A549 (cell line): ENCODE results near the gene CSMD2. TPM values are rescaled to one million over a fixed set of nuclear protein-coding genes. Genes with fewer than 3 reads are reported as not detected.

Experiments used
- ATAC-seq, 2 experiments: fragments of 200-7000 bp in 1 of 2; fragments of >200 bp in 1 of 2; cut with Nextera tagmentation in 1 of 2; cut with Tn5 transposase in 1 of 2; 3 replicates each; pipeline versions ENCODE4 v1.8.0 to v1.9.1; 2018 to 2020; ENCODE audit warnings: mild to moderate bottlenecking in 1 of 2, moderate library complexity in 1 of 2
- CTCF ChIA-PET: fragments of 300-600 bp; sonication (Branson Sonifier 250); formaldehyde crosslinking; extraction: SDS; loops from one replicate; lab custom pipeline; 2021; ENCODE audit warnings: antibody characterized with exemption, inconsistent platforms; lab: Yijun Ruan, JAX
- POLR2A ChIA-PET: fragments of 350-600 bp; formaldehyde crosslinking; extraction: SDS; loops from one replicate; lab custom pipeline; 2021; ENCODE audit warnings: antibody characterized with exemption, inconsistent platforms; lab: Yijun Ruan, JAX
- DNase-seq, 2 experiments: peaks; one replicate each; pipeline versions ENCODE4 v3.0.0 to v3.0.0-alpha.2; 2011 to 2016; ENCODE audit warnings: low read depth in 1 of 2, low spot score in 1 of 2
- FAIRE-seq: peaks from 2 replicates; lab custom pipeline; 2011; peaks lifted over from hg19 to GRCh38; lab: Jason Lieb, UNC
- H3K27ac ChIP-seq, 2 experiments: fragments of >200 bp; sonication (Bioruptor Twin); formaldehyde crosslinking; 3 replicates each; pipeline ENCODE4 v1.5.1; 2016 to 2017
- H3K4me1 ChIP-seq: fragments of >200 bp; sonication (Bioruptor Twin); formaldehyde crosslinking; 3 replicates; pipeline ENCODE4 v1.6.1; 2016
- H3K4me2 ChIP-seq: fragments of >200 bp; sonication (Bioruptor Twin); formaldehyde crosslinking; 3 replicates; pipeline ENCODE4 v1.6.1; 2016
- H3K4me3 ChIP-seq: fragments of >200 bp; sonication (Bioruptor Twin); formaldehyde crosslinking; 3 replicates; pipeline ENCODE4 v1.5.1; 2016
- H3K9me3 ChIP-seq: fragments of >200 bp; sonication (Bioruptor Twin); formaldehyde crosslinking; 3 replicates; pipeline ENCODE4 v1.6.1; 2016
- ATOH8 ChIP-seq: fragments of 250-450 bp; sonication (Bioruptor Pico); IDR thresholded peaks from 2 replicates; pipeline ENCODE4 v1.5.0; 2020; ENCODE audit warnings: low read depth, mild to moderate bottlenecking, moderate library complexity
- BHLHE40 ChIP-seq: IDR thresholded peaks from 2 replicates; pipeline ENCODE4 v1.6.1; 2012; ENCODE audit warnings: low read depth, low read length, inconsistent platforms
- CBX2 ChIP-seq: fragments of 200-600 bp; sonication (generic); IDR thresholded peaks from 2 replicates; pipeline ENCODE4 v1.6.1; 2016; ENCODE audit warnings: low read depth, mild to moderate bottlenecking, borderline replicate concordance
- CHD4 ChIP-seq: fragments of 200-600 bp; sonication (generic); IDR thresholded peaks from 2 replicates; pipeline ENCODE4 v1.6.1; 2016; ENCODE audit warnings: antibody characterized with exemption, mild to moderate bottlenecking, borderline replicate concordance
- FOSL2 ChIP-seq, 2 experiments: fragments of 450-650 bp in 1 of 2; fragments of >200 bp in 1 of 2; sonication (Bioruptor Twin) in 1 of 2; formaldehyde crosslinking; IDR thresholded peaks; 2 replicates each; pipeline versions ENCODE4 v1.5.0 to v1.6.1; 2016 to 2020; ENCODE audit warnings: mild to moderate bottlenecking in 1 of 2, moderate library complexity in 1 of 2
- HES2 ChIP-seq: fragments of >200 bp; sonication (Bioruptor Twin); formaldehyde crosslinking; IDR thresholded peaks from 2 replicates; pipeline ENCODE4 v1.6.1; 2016
- HMGXB4 ChIP-seq: fragments of 250-450 bp; sonication (Bioruptor Pico); IDR thresholded peaks from 2 replicates; pipeline ENCODE4 v1.5.0; 2021; ENCODE audit warnings: mild to moderate bottlenecking, moderate library complexity, borderline replicate concordance
- HOXA7 ChIP-seq: fragments of 250-450 bp; sonication (Bioruptor Pico); IDR thresholded peaks from 2 replicates; pipeline ENCODE4 v1.5.0; 2020; ENCODE audit warnings: mild to moderate bottlenecking, moderate library complexity
- JUN ChIP-seq, 2 experiments: fragments of >200 bp; sonication (Bioruptor Twin); formaldehyde crosslinking; IDR thresholded peaks; 2 replicates in 1 of 2; 3 replicates in 1 of 2; pipeline ENCODE4 v1.6.1; 2016 to 2017
- KDM5A ChIP-seq: fragments of 200-600 bp; sonication (generic); IDR thresholded peaks from 2 replicates; pipeline ENCODE4 v1.6.1; 2016; ENCODE audit warnings: antibody characterized with exemption, mild to moderate bottlenecking
- MYC ChIP-seq: IDR thresholded peaks from 2 replicates; pipeline ENCODE4 v1.6.1; 2012; ENCODE audit warnings: mild to moderate bottlenecking, inconsistent platforms, low read length, improper control_type of control experiment, borderline replicate concordance
- NFE2L2 ChIP-seq: fragments of 150-350 bp; conservative IDR thresholded peaks from 2 replicates; pipeline ENCODE4 v1.6.1; 2014; ENCODE audit warnings: low read length
- PBX3 ChIP-seq: IDR thresholded peaks from 2 replicates; pipeline ENCODE4 v1.6.1; 2012
- RAD21 ChIP-seq, 2 experiments: fragments of >200 bp in 1 of 2; sonication (Bioruptor Twin) in 1 of 2; formaldehyde crosslinking in 1 of 2; IDR thresholded peaks in 1 of 2; conservative IDR thresholded peaks in 1 of 2; 2 replicates in 1 of 2; 3 replicates in 1 of 2; pipeline ENCODE4 v1.6.1; 2012 to 2018; ENCODE audit warnings: inconsistent platforms in 1 of 2
- SMC3 ChIP-seq: fragments of >200 bp; sonication (Bioruptor Twin); formaldehyde crosslinking; IDR thresholded peaks from 3 replicates; pipeline ENCODE4 v1.6.1; 2018; ENCODE audit warnings: inconsistent platforms
- ZC3H11A ChIP-seq: fragments of 450-650 bp; IDR thresholded peaks from 2 replicates; pipeline ENCODE4 v1.6.1; 2014; ENCODE audit warnings: antibody characterized with exemption, mild to moderate bottlenecking
- ZFP36 ChIP-seq: fragments of 450-650 bp; IDR thresholded peaks from 2 replicates; pipeline ENCODE4 v1.6.1; 2014; ENCODE audit warnings: borderline replicate concordance; ENCODE audit not compliant: partially characterized antibody
- ZNF302 ChIP-seq: fragments of 250-450 bp; sonication (Bioruptor Pico); IDR thresholded peaks from 2 replicates; pipeline ENCODE4 v1.9.0; 2021; ENCODE audit warnings: inconsistent platforms, mild to moderate bottlenecking, moderate library complexity
- ZSCAN20 ChIP-seq: fragments of 250-450 bp; sonication (Bioruptor Pico); IDR thresholded peaks from 2 replicates; pipeline ENCODE4 v1.8.0; 2022; ENCODE audit warnings: mild to moderate bottlenecking, moderate library complexity
- WGBS: methylation state at CpG from one replicate; pipeline ENCODE4 v1.1.6; 2017; ENCODE audit errors: missing lambda C conversion rate; 5-methylcytosine and 5-hydroxymethylcytosine counted together
- polyA plus RNA-seq, 4 experiments: library from polyadenylated mRNA; depleted of rRNA in 3 of 4; stranded (reverse); fragments of >200 nt; fragmentation: RNase III in 1 of 4; extraction: RNeasy Plus Mini Kit Qiagen cat#74134 plus additional on column Dnase treatment in 1 of 4; gene quantifications; 2 replicates in 3 of 4; 3 replicates in 1 of 4; pipeline ENCODE4 v1.2.3, GENCODE V29; 2011 to 2017

The CSMD2 gene
- polyA plus RNA-seq, 2 of the 4 experiments (the other 2 are of a cell fraction) = not detected

GRCh38 chr1:34050709-34051485 lies 114.1 kb downstream of the CSMD2 start:
- 6% methylated on average over 3 of the region's 3 CpGs for WGBS
- no peak overlapping the region for H3K4me3 ChIP-seq
- POLR2A ChIA-PET = no interaction called here
- TF ChIP-seq CHD4 = no peak
- no peak for TF ChIP-seq KDM5A
- TF ChIP-seq, all 56 proteins: peak for 0
- FAIRE-seq (no peak), DNase-seq (no peak), ATAC-seq (no peak)
- no peak overlapping the region for H3K4me2 ChIP-seq
- H3K4me1 ChIP-seq = no peaks in the 10 kb centered on the region
- no peak overlapping the region for H3K27ac ChIP-seq
- H3K9me3 ChIP-seq = no peaks in the 10 kb centered on the region
- CTCF ChIA-PET = no interaction called here

GRCh38 chr1:34049994-34050393 lies 115.0 kb downstream of the CSMD2 start:
- CTCF ChIA-PET = no interaction called here
- no peak for DNase-seq
- Histone ChIP-seq H3K9me3 (no peaks in the 10 kb centered on the region), H3K4me1 (no peaks in the 10 kb centered on the region), H3K4me3 (no peak overlapping the region)
- WGBS = 0% methylated on average over 1 of the region's 1 CpG
- TF ChIP-seq MYC = no peak
- no peak for TF ChIP-seq RAD21 (conservative IDR thresholded peaks at IDR 0.05 in 1 of 2, IDR thresholded peaks at IDR 0.05 in 1 of 2)
- TF ChIP-seq PBX3 = no peak
- TF ChIP-seq ZNF302 (CRISPR knock-in tag) = no peak
- TF ChIP-seq KDM5A = no peak
- TF ChIP-seq, all 56 proteins: peak for 0
- no peak overlapping the region for H3K4me2 ChIP-seq
- POLR2A ChIA-PET = no interaction called here
- ATAC-seq = no peak
- no peak overlapping the region for H3K27ac ChIP-seq
- no peak for FAIRE-seq

GRCh38 chr1:34049477-34049876 lies 115.6 kb downstream of the CSMD2 start:
- FAIRE-seq = no peak
- Histone ChIP-seq H3K4me2 (no peak overlapping the region), H3K4me1 (no peaks in the 10 kb centered on the region), H3K27ac (no peak overlapping the region), H3K4me3 (no peak overlapping the region), H3K9me3 (no peaks in the 10 kb centered on the region)
- WGBS = 0% methylated on average over 2 of the region's 2 CpGs
- POLR2A ChIA-PET = no interaction called here
- DNase-seq = no peak
- CTCF ChIA-PET = no interaction called here
- no peak for ATAC-seq
- no peak for TF ChIP-seq ZSCAN20 (CRISPR knock-in tag)
- TF ChIP-seq HMGXB4 (CRISPR knock-in tag) = no peak
- TF ChIP-seq FOSL2 (IDR thresholded peaks at IDR 0.05) = no peak
- no peak for TF ChIP-seq FOSL2 (CRISPR knock-in tag; IDR thresholded peaks at IDR 0.05)
- TF ChIP-seq ATOH8 (CRISPR knock-in tag) = no peak
- TF ChIP-seq ZFP36 = no peak
- no peak for TF ChIP-seq SMC3
- no peak for TF ChIP-seq KDM5A
- TF ChIP-seq NFE2L2 = no peak
- no peak for TF ChIP-seq JUN (IDR thresholded peaks at IDR 0.05)
- no peak for TF ChIP-seq HOXA7 (CRISPR knock-in tag)
- TF ChIP-seq BHLHE40 = no peak
- TF ChIP-seq CBX2 = no peak
- no peak for TF ChIP-seq ZC3H11A
- no peak for TF ChIP-seq HES2
- no peak for TF ChIP-seq MYC
